H9 (cell line): ENCODE results near the gene LRRC45. TPM values are rescaled to one million over a fixed set of nuclear protein-coding genes. Genes with fewer than 3 reads are reported as not detected.
A peak's percentile ranks its signal among the peaks of the same experiment; 100 is the strongest.

ENCODE experiments used
- DNase-seq: peaks from one replicate; pipeline ENCODE4 v3.0.0-alpha.2; 2017
- H2AFZ ChIP-seq: one replicate; pipeline ENCODE4 v1.6.1; 2013; ENCODE audit warnings: mild to moderate bottlenecking, low read length, control low read depth, moderate library complexity
- H2AK5ac ChIP-seq: 2 replicates; pipeline ENCODE4 v1.6.1; 2013; ENCODE audit warnings: low read length, control low read depth, mixed read lengths; ENCODE audit not compliant: insufficient read length
- H2BK120ac ChIP-seq: one replicate; pipeline ENCODE4 v1.6.1; 2013; ENCODE audit warnings: low read depth, mild to moderate bottlenecking, low read length, control low read depth, inconsistent platforms; ENCODE audit not compliant: poor library complexity, severe bottlenecking
- H2BK12ac ChIP-seq: 2 replicates; pipeline ENCODE4 v1.6.1; 2013; ENCODE audit warnings: low read length, control low read depth, mixed read lengths, low read depth; ENCODE audit not compliant: insufficient read length
- H2BK15ac ChIP-seq: 2 replicates; pipeline ENCODE4 v1.6.1; 2013; ENCODE audit warnings: low read depth, low read length, control low read depth
- H2BK20ac ChIP-seq: one replicate; pipeline ENCODE4 v1.6.1; 2013; ENCODE audit warnings: low read depth, mild to moderate bottlenecking, low read length, control low read depth, inconsistent platforms; ENCODE audit not compliant: poor library complexity, severe bottlenecking
- H2BK5ac ChIP-seq: 2 replicates; pipeline ENCODE4 v1.6.1; 2013; ENCODE audit warnings: low read length, control low read depth, mixed read lengths; ENCODE audit not compliant: insufficient read length
- H3K14ac ChIP-seq: 2 replicates; pipeline ENCODE4 v1.6.1; 2013; ENCODE audit warnings: low read length, control low read depth; ENCODE audit not compliant: insufficient read depth
- H3K18ac ChIP-seq: 2 replicates; pipeline ENCODE4 v1.6.1; 2013; ENCODE audit warnings: low read depth, mild to moderate bottlenecking, mixed read lengths, low read length, control low read depth; ENCODE audit not compliant: insufficient read length
- H3K23ac ChIP-seq: 2 replicates; pipeline ENCODE4 v1.6.1; 2013; ENCODE audit warnings: low read length, control low read depth, mixed read lengths, low read depth; ENCODE audit not compliant: insufficient read length
- H3K23me2 ChIP-seq: 2 replicates; pipeline ENCODE4 v1.6.1; 2013; ENCODE audit warnings: low read depth, mild to moderate bottlenecking, mixed read lengths, low read length, control low read depth; ENCODE audit not compliant: insufficient read length, poor library complexity, severe bottlenecking
- H3K27ac ChIP-seq: 2 replicates; pipeline ENCODE4 v1.5.1; 2013; ENCODE audit warnings: low read length, control low read depth, mixed read lengths, low read depth; ENCODE audit not compliant: insufficient read length
- H3K27me3 ChIP-seq: 2 replicates; pipeline ENCODE4 v1.6.1; 2013; ENCODE audit warnings: low read length, control low read depth, inconsistent platforms; ENCODE audit not compliant: insufficient read depth
- H3K4ac ChIP-seq: 2 replicates; pipeline ENCODE4 v1.6.1; 2013; ENCODE audit warnings: low read depth, mild to moderate bottlenecking, control low read depth, inconsistent platforms, low read length, moderate library complexity
- H3K4me1 ChIP-seq: 2 replicates; pipeline ENCODE4 v1.6.1; 2013; ENCODE audit warnings: low read length, control low read depth, inconsistent platforms; ENCODE audit not compliant: insufficient read depth
- H3K4me2 ChIP-seq: 2 replicates; pipeline ENCODE4 v1.6.1; 2013; ENCODE audit warnings: low read length, control low read depth, mixed read lengths; ENCODE audit not compliant: insufficient read length, insufficient read depth
- H3K56ac ChIP-seq: 2 replicates; pipeline ENCODE4 v1.6.1; 2013; ENCODE audit warnings: low read depth, mild to moderate bottlenecking, mixed read lengths, low read length, control low read depth; ENCODE audit not compliant: insufficient read length
- H3K79me1 ChIP-seq: 2 replicates; pipeline ENCODE4 v1.6.1; 2013; ENCODE audit warnings: low read depth, mild to moderate bottlenecking, moderate library complexity, low read length, control low read depth, inconsistent platforms; ENCODE audit not compliant: insufficient read depth, poor library complexity, severe bottlenecking
- H3K79me2 ChIP-seq: 2 replicates; pipeline ENCODE4 v1.6.1; 2013; ENCODE audit warnings: low read length, control low read depth, inconsistent platforms; ENCODE audit not compliant: insufficient read depth
- H3K9ac ChIP-seq: 2 replicates; pipeline ENCODE4 v1.6.1; 2013; ENCODE audit warnings: low read length, control low read depth, mixed read lengths; ENCODE audit not compliant: insufficient read length; ENCODE audit errors: extremely low read depth
- H3K9me3 ChIP-seq: one replicate; pipeline ENCODE4 v1.6.1; 2013; ENCODE audit warnings: low read depth, low read length, inconsistent platforms; ENCODE audit not compliant: control insufficient read depth
- H3T11ph ChIP-seq: one replicate; pipeline ENCODE4 v1.6.1; 2013; ENCODE audit warnings: mild to moderate bottlenecking, low read length, control low read depth, inconsistent platforms
- H4K20me1 ChIP-seq: one replicate; pipeline ENCODE4 v1.6.1; 2013; ENCODE audit not compliant: control insufficient read depth, insufficient read length, insufficient read depth
- H4K5ac ChIP-seq: 2 replicates; pipeline ENCODE4 v1.6.1; 2013; ENCODE audit warnings: low read depth, mild to moderate bottlenecking, mixed read lengths, low read length, control low read depth; ENCODE audit not compliant: insufficient read length
- H4K8ac ChIP-seq: replicated peaks from 2 replicates; pipeline ENCODE4 v1.6.1; 2013; ENCODE audit warnings: low read length, control low read depth, mixed read lengths, low read depth; ENCODE audit not compliant: insufficient read length
- H4K91ac ChIP-seq: 2 replicates; pipeline ENCODE4 v1.6.1; 2013; ENCODE audit warnings: low read depth, mild to moderate bottlenecking, moderate library complexity, mixed read lengths, low read length, control low read depth; ENCODE audit not compliant: insufficient read length
- H3K27ac Mint-ChIP-seq, 3 experiments: 2 replicates in 2 of 3; 3 replicates in 1 of 3; pipeline ENCODE4 v1.8.0; 2020 to 2021; ENCODE audit warnings: mixed read lengths in 3 of 3, mild to moderate bottlenecking in 1 of 3, moderate library complexity in 1 of 3
- H3K27me3 Mint-ChIP-seq: 2 replicates; pipeline ENCODE4 v1.8.0; 2021; ENCODE audit warnings: low read depth, mild to moderate bottlenecking, moderate library complexity, mixed read lengths
- H3K36me3 Mint-ChIP-seq, 3 experiments: 2 replicates in 2 of 3; 3 replicates in 1 of 3; pipeline ENCODE4 v1.8.0; 2020 to 2021; ENCODE audit warnings: low read depth in 3 of 3, mixed read lengths in 3 of 3; ENCODE audit not compliant: insufficient read depth in 1 of 3
- H3K4me1 Mint-ChIP-seq, 2 experiments: 2 replicates each; pipeline ENCODE4 v1.8.0; 2020; ENCODE audit warnings: mixed read lengths in 2 of 2
- H3K4me3 Mint-ChIP-seq, 2 experiments: 2 replicates in 1 of 2; 3 replicates in 1 of 2; pipeline ENCODE4 v1.8.0; 2020 to 2021; ENCODE audit warnings: mild to moderate bottlenecking in 2 of 2, mixed read lengths in 2 of 2, moderate library complexity in 1 of 2
- H3K9me3 Mint-ChIP-seq, 2 experiments: 2 replicates in 1 of 2; 3 replicates in 1 of 2; pipeline ENCODE4 v1.8.0; 2020; ENCODE audit warnings: mild to moderate bottlenecking in 2 of 2, mixed read lengths in 2 of 2, moderate library complexity in 1 of 2
- WGBS: extraction: QIAGEN DNeasy Blood & Tissue Kit; methylation state at CpG from one replicate; pipeline ENCODE4 v1.1.7; 2013; ENCODE audit warnings: missing lambda C conversion rate, low lambda C conversion rate, mixed read lengths; ENCODE audit not compliant: insufficient read length; ENCODE audit errors: extremely low coverage; 5-methylcytosine and 5-hydroxymethylcytosine counted together
- total RNA-seq: library from RNA; stranded (reverse); gene quantifications from 2 replicates; pipeline ENCODE4 v1.2.1, GENCODE V29; 2021
- TF ChIP-seq, protein P1 (sequence below): fragments of 200-600 bp; sonication (generic); conservative IDR thresholded peaks from 3 replicates; pipeline ENCODE4 v1.8.0; 2021; ENCODE audit warnings: antibody characterized with exemption, mild to moderate bottlenecking

Gene LRRC45
- total RNA-seq, 1 experiment from 2014 or later: 28.7 TPM

DNA sequence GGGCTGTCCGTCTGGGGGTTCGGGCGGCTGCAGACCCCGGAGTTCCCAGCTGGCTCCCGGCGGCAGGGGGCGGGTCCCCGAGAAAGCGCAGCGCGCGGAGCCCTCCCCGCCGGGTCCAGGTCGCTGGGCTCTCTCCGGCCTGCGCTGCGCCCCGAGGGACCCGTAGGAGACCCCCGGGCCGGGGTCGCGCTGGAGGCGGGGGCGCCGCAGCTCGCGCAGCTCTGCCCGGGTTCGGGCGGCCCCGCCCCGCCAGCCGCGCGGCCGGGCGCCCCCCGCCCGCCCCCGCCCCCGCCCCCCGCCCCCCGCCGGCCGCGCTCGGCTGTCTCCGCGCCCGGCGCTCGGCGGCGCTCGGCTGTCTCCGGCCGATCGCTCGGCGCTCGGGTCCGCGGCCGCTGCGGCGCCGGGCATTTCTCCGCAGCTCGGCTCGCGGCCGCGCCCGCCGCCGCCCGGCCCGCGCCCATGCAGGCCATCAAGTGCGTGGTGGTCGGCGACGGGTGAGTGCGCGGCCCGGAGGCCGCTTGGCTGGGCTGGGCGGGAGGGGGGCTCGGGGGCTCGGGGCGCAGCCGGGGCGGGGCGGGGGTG is 8.3 kb downstream of the LRRC45 start, which contains the start of gene RAC3:
RAC3 (plus strand) TSS at position 376 of the 582 bp plus-strand sequence; CDS start at position 460, 84 bp downstream.
- Histone ChIP-seq H2BK5ac (no peak within 1 kb of the TSS), H3K14ac (peak within 1 kb of the TSS; percentile 66; the same call in 1 of the 2 replicates), H3K9ac (peak within 1 kb of the TSS; percentile 55), H3K4me1 (no peaks in the 10 kb centered on the region), H3K23me2 (peaks cover 8% of the 10 kb centered on the region), H3K18ac (peak within 1 kb of the TSS; percentile 7), H2BK120ac (no peak within 1 kb of the TSS), H3K4ac (no peak within 1 kb of the TSS), H2BK12ac (no peak within 1 kb of the TSS), H4K20me1 (no peaks in the 10 kb centered on the region), H4K91ac (no peak within 1 kb of the TSS), H3K23ac (no peak within 1 kb of the TSS), H3K79me2 (no peaks in the 10 kb centered on the region), H3K27ac (no peak within 1 kb of the TSS), H3K27me3 (no peaks in the 10 kb centered on the region; the same call in 1 of the 2 replicates), H2BK20ac (no peak within 1 kb of the TSS), H4K8ac (no peak within 1 kb of the TSS), H3K4me2 (peak within 1 kb of the TSS; percentile 65), H2BK15ac (no peak within 1 kb of the TSS), H2AFZ (no peak within 1 kb of the TSS), H2AK5ac (no peak within 1 kb of the TSS), H3K9me3 (no peaks in the 10 kb centered on the region), H4K5ac (no peak within 1 kb of the TSS), H3T11ph (no peak within 1 kb of the TSS), H3K79me1 (no peaks in the 10 kb centered on the region), H3K56ac (no peak within 1 kb of the TSS)
- H3K4me1 Mint-ChIP-seq: peaks cover 2 to 19% of the 10 kb centered on the region in 2 experiments
- no peak for DNase-seq
- no peak within 1 kb of the TSS for H3K27ac Mint-ChIP-seq
- peaks cover 8 to 24% (median 16%) of the 10 kb centered on the region in 3 experiments; a peak in 6 of 7 replicates for H3K36me3 Mint-ChIP-seq
- peaks cover 2% of the 10 kb centered on the region; the same call in 1 of the 2 replicates for H3K27me3 Mint-ChIP-seq
- WGBS: no CpG with 5 or more reads among the region's 96 CpGs
- no peaks in the 10 kb centered on the region for H3K9me3 Mint-ChIP-seq
- TF ChIP-seq, protein P1, sequence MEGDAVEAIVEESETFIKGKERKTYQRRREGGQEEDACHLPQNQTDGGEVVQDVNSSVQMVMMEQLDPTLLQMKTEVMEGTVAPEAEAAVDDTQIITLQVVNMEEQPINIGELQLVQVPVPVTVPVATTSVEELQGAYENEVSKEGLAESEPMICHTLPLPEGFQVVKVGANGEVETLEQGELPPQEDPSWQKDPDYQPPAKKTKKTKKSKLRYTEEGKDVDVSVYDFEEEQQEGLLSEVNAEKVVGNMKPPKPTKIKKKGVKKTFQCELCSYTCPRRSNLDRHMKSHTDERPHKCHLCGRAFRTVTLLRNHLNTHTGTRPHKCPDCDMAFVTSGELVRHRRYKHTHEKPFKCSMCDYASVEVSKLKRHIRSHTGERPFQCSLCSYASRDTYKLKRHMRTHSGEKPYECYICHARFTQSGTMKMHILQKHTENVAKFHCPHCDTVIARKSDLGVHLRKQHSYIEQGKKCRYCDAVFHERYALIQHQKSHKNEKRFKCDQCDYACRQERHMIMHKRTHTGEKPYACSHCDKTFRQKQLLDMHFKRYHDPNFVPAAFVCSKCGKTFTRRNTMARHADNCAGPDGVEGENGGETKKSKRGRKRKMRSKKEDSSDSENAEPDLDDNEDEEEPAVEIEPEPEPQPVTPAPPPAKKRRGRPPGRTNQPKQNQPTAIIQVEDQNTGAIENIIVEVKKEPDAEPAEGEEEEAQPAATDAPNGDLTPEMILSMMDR: no peak
- H3K4me3 Mint-ChIP-seq: peak within 1 kb of the TSS; percentile 63 to 81
